Neural cell (in vitro differentiated cells): ENCODE results near the gene YJEFN3. TPM values are rescaled to one million over a fixed set of nuclear protein-coding genes. Genes with fewer than 3 reads are reported as not detected.

ENCODE experiments used
- H2AFZ ChIP-seq: fragments of 200-600, 300-800 bp; sonication (generic), shearing (Covaris generic); 2 replicates; pipeline ENCODE4 v1.6.0; 2014; ENCODE audit warnings: low read depth, mild to moderate bottlenecking, antibody characterized with exemption, low read length, moderate library complexity
- H3F3A ChIP-seq: fragments of 200-600 bp; shearing (Covaris generic); 2 replicates; pipeline ENCODE4 v1.6.1; 2016; ENCODE audit warnings: mild to moderate bottlenecking, moderate library complexity, mixed read lengths, antibody characterized with exemption, low read length; ENCODE audit not compliant: insufficient read depth, poor library complexity, severe bottlenecking
- H3K27ac ChIP-seq: fragments of 200-600, 300-800 bp; sonication (generic), shearing (Covaris generic); 2 replicates; pipeline ENCODE4 v1.5.1; 2014; ENCODE audit warnings: mild to moderate bottlenecking, low read length, moderate library complexity
- H3K27me3 ChIP-seq: fragments of 300-800, 200-600 bp; sonication (generic), shearing (Covaris generic); 2 replicates; pipeline ENCODE4 v1.6.0; 2014; ENCODE audit warnings: mild to moderate bottlenecking, low read depth, low read length, moderate library complexity; ENCODE audit not compliant: insufficient read depth
- H3K36me3 ChIP-seq: fragments of 300-800, 200-600 bp; sonication (generic), shearing (Covaris generic); 2 replicates; pipeline ENCODE4 v1.5.1; 2014; ENCODE audit warnings: mild to moderate bottlenecking, antibody characterized with exemption, low read length, moderate library complexity; ENCODE audit not compliant: insufficient read depth
- H3K4me2 ChIP-seq: fragments of 300-800, 200-600 bp; sonication (generic), shearing (Covaris generic); 2 replicates; pipeline ENCODE4 v1.6.0; 2014; ENCODE audit warnings: mild to moderate bottlenecking, low read length
- H3K4me3 ChIP-seq: fragments of 300-800, 200-600 bp; sonication (generic), shearing (Covaris generic); 2 replicates; pipeline ENCODE4 v1.5.1; 2014; ENCODE audit warnings: mild to moderate bottlenecking, low read length, moderate library complexity
- H3K79me2 ChIP-seq: fragments of 200-600 bp; shearing (Covaris generic); replicated peaks from 2 replicates; pipeline ENCODE4 v1.6.0; 2014; ENCODE audit warnings: mild to moderate bottlenecking, low read length, moderate library complexity; ENCODE audit not compliant: insufficient read depth
- H3K9ac ChIP-seq: fragments of 300-800, 200-600 bp; sonication (generic), shearing (Covaris generic); 2 replicates; pipeline ENCODE4 v1.6.1; 2016; ENCODE audit warnings: mild to moderate bottlenecking, low read length, mixed read lengths
- H3K9me2 ChIP-seq: fragments of 200-600 bp; shearing (Covaris generic); 2 replicates; pipeline ENCODE4 v1.6.1; 2016; ENCODE audit warnings: mild to moderate bottlenecking, low read length, mixed read lengths; ENCODE audit not compliant: insufficient read depth
- H3K9me3 ChIP-seq: fragments of 200-600, 300-800 bp; sonication (generic), shearing (Covaris generic); 2 replicates; pipeline ENCODE4 v1.6.1; 2016; ENCODE audit warnings: mild to moderate bottlenecking, mixed run types, low read length, moderate library complexity, mixed read lengths
- H4K20me1 ChIP-seq: fragments of 200-600 bp; shearing (Covaris generic); 2 replicates; pipeline ENCODE4 v1.6.1; 2016; ENCODE audit warnings: mild to moderate bottlenecking, mixed run types; ENCODE audit not compliant: insufficient read depth
- CTCF ChIP-seq: fragments of 450-650 bp; IDR thresholded peaks from 2 replicates; pipeline ENCODE4 v1.5.1; 2014; ENCODE audit warnings: antibody characterized with exemption, mild to moderate bottlenecking, moderate library complexity; ENCODE audit not compliant: poor library complexity, severe bottlenecking
- EP300 ChIP-seq: fragments of 450-650 bp; conservative IDR thresholded peaks from 2 replicates; pipeline ENCODE4 v1.6.1; 2014; ENCODE audit warnings: antibody characterized with exemption, mild to moderate bottlenecking, moderate library complexity; ENCODE audit not compliant: poor library complexity, severe bottlenecking
- EZH2 ChIP-seq: fragments of 200-600, 300-800 bp; shearing (Covaris generic), sonication (generic); IDR thresholded peaks from 2 replicates; pipeline ENCODE4 v1.6.1; 2014; ENCODE audit warnings: antibody characterized with exemption, low read length, borderline replicate concordance, mild to moderate bottlenecking; ENCODE audit not compliant: insufficient read depth, poor library complexity, severe bottlenecking
- MXI1 ChIP-seq: fragments of 450-650 bp; conservative IDR thresholded peaks from 2 replicates; pipeline ENCODE4 v1.6.1; 2014; ENCODE audit warnings: antibody characterized with exemption, mild to moderate bottlenecking; ENCODE audit not compliant: poor library complexity, severe bottlenecking
- POLR2AphosphoS5 ChIP-seq: IDR thresholded peaks from 2 replicates; pipeline ENCODE4 v1.6.1; 2012
- RAD21 ChIP-seq: fragments of 450-650 bp; conservative IDR thresholded peaks from 2 replicates; pipeline ENCODE4 v1.6.1; 2014; ENCODE audit warnings: antibody characterized with exemption, mild to moderate bottlenecking, moderate library complexity
- REST ChIP-seq: IDR thresholded peaks from 2 replicates; pipeline ENCODE4 v1.6.1; 2012; ENCODE audit warnings: borderline replicate concordance
- SMC3 ChIP-seq: fragments of 450-650 bp; conservative IDR thresholded peaks from 2 replicates; pipeline ENCODE4 v1.6.1; 2014; ENCODE audit warnings: antibody characterized with exemption, mild to moderate bottlenecking, moderate library complexity; ENCODE audit not compliant: poor library complexity
- TAF1 ChIP-seq: IDR thresholded peaks from 2 replicates; pipeline ENCODE4 v1.6.1; 2012; ENCODE audit warnings: low read depth
- polyA plus RNA-seq: library from polyadenylated mRNA; depleted of rRNA; stranded (reverse); fragments of >200 nt; gene quantifications from 2 replicates; pipeline ENCODE4 v1.2.3, GENCODE V29; 2014

YJEFN3 gene
- polyA plus RNA-seq, 1 donor from 2014 or later, result 26.9 TPM

GRCh38 chr19:19495614-19496603, 32.8 kb upstream of the YJEFN3 start:
- H3K9me3 ChIP-seq, result no peaks in the 10 kb centered on the region
- H2AFZ ChIP-seq, result no peak overlapping the region
- H3K4me3 ChIP-seq, result no peak overlapping the region
- H3K27ac ChIP-seq, result no peak overlapping the region
- H3K9ac ChIP-seq, result no peak overlapping the region
- H4K20me1 ChIP-seq, result no peaks in the 10 kb centered on the region
- no peaks in the 10 kb centered on the region for H3K9me2 ChIP-seq
- no peaks in the 10 kb centered on the region for H3F3A ChIP-seq
- no peak overlapping the region for H3K4me2 ChIP-seq
- H3K79me2 ChIP-seq, result no peaks in the 10 kb centered on the region
- no peaks in the 10 kb centered on the region for H3K27me3 ChIP-seq
- no peaks in the 10 kb centered on the region for H3K36me3 ChIP-seq
- TF ChIP-seq CTCF, result no peak
- TF ChIP-seq POLR2AphosphoS5, result no peak
- TF ChIP-seq RAD21, result no peak
- TF ChIP-seq SMC3, result no peak
- no peak for TF ChIP-seq EZH2
- TF ChIP-seq MXI1, result no peak
- no peak for TF ChIP-seq TAF1
- TF ChIP-seq REST, result no peak
- no peak for TF ChIP-seq EP300

- Histone ChIP-seq H3K9ac (no peak overlapping the region), H3K27ac (no peak overlapping the region), H2AFZ (no peak overlapping the region), H3K36me3 (no peaks in the 10 kb centered on the region), H3K4me2 (no peak overlapping the region), H3K79me2 (no peaks in the 10 kb centered on the region), H3K9me3 (no peaks in the 10 kb centered on the region), H3K27me3 (no peaks in the 10 kb centered on the region), H3K4me3 (no peak overlapping the region), H3F3A (no peaks in the 10 kb centered on the region), H4K20me1 (no peaks in the 10 kb centered on the region), H3K9me2 (no peaks in the 10 kb centered on the region)
- TF ChIP-seq POLR2AphosphoS5 (no peak), TAF1 (no peak), SMC3 (no peak), EZH2 (no peak), REST (no peak), MXI1 (no peak), EP300 (no peak), RAD21 (no peak), CTCF (no peak)
Observed at GRCh38 chr19:19498255-19498991, 30.3 kb upstream of the YJEFN3 start.
